Osteoblast (primary cell): ENCODE results near the gene TMEM9B. TPM values are rescaled to one million over a fixed set of nuclear protein-coding genes. Genes with fewer than 3 reads are reported as not detected.
"Not testable (repeated sequence)": the region's sequence is repeated elsewhere in the genome, so short reads cannot be mapped to it uniquely, and the experiment has no call there.

Experiments used
- DNase-seq: peaks from one replicate; pipeline ENCODE4 v3.0.0; 2011; ENCODE audit warnings: low spot score, mixed read lengths; ENCODE audit not compliant: insufficient read length; ENCODE audit errors: missing footprints
- H2AFZ ChIP-seq: 2 replicates; pipeline ENCODE4 v1.6.0; 2011; ENCODE audit warnings: mild to moderate bottlenecking, low read length
- H3K27ac ChIP-seq: 2 replicates; pipeline ENCODE4 v1.5.1; 2011; ENCODE audit warnings: mild to moderate bottlenecking, low read depth, low read length, moderate library complexity
- H3K27me3 ChIP-seq: 2 replicates; pipeline ENCODE4 v1.6.0; 2012; ENCODE audit warnings: mild to moderate bottlenecking, control low read depth, inconsistent platforms, low read length, moderate library complexity; ENCODE audit not compliant: insufficient read depth
- H3K36me3 ChIP-seq: 2 replicates; pipeline ENCODE4 v1.5.1; 2011; ENCODE audit warnings: mild to moderate bottlenecking, low read length, control low read depth, moderate library complexity; ENCODE audit not compliant: insufficient read depth
- H3K4me1 ChIP-seq: 2 replicates; pipeline ENCODE4 v1.5.1; 2011; ENCODE audit warnings: mild to moderate bottlenecking, low read length, control low read depth, moderate library complexity; ENCODE audit not compliant: insufficient read depth
- H3K4me2 ChIP-seq: 2 replicates; pipeline ENCODE4 v1.6.0; 2011; ENCODE audit warnings: mild to moderate bottlenecking, low read length; ENCODE audit not compliant: insufficient read depth
- H3K4me3 ChIP-seq: fragments of 200-600 bp; sonication (generic); 3 replicates; pipeline ENCODE4 v1.5.1; 2012; ENCODE audit warnings: mild to moderate bottlenecking, low read length, inconsistent platforms; ENCODE audit not compliant: insufficient read depth
- H3K79me2 ChIP-seq: 2 replicates; pipeline ENCODE4 v1.6.0; 2012; ENCODE audit warnings: mild to moderate bottlenecking, low read length, control low read depth, inconsistent platforms; ENCODE audit not compliant: insufficient read depth
- H3K9me3 ChIP-seq: 2 replicates; pipeline ENCODE4 v1.5.1; 2011; ENCODE audit warnings: low read depth, low read length, control low read depth
- H4K20me1 ChIP-seq: 2 replicates; pipeline ENCODE4 v1.6.0; 2012; ENCODE audit warnings: mild to moderate bottlenecking, low read length, control low read depth; ENCODE audit not compliant: insufficient read depth
- CTCF ChIP-seq: IDR thresholded peaks from 2 replicates; pipeline ENCODE4 v1.5.1; 2011; ENCODE audit warnings: mild to moderate bottlenecking, low read depth, low read length, moderate library complexity; ENCODE audit errors: extremely low read depth
- total RNA-seq: library from RNA; depleted of rRNA; stranded (reverse); fragments of >200 nt; gene quantifications from 2 replicates; pipeline ENCODE4 v1.2.3, GENCODE V29; 2012

The TMEM9B gene
- total RNA-seq, 1 donor, result 32.6 TPM

- no peak for DNase-seq
- Histone ChIP-seq H3K27me3 (no peaks in the 10 kb centered on the region), H4K20me1 (no peaks in the 10 kb centered on the region), H3K36me3 (no peaks in the 10 kb centered on the region), H3K9me3 (no peaks in the 10 kb centered on the region), H3K79me2 (no peaks in the 10 kb centered on the region), H3K4me1 (peaks cover 17% of the 10 kb centered on the region), H2AFZ (no peak overlapping the region), H3K4me3 (no peak overlapping the region), H3K4me2 (no peak overlapping the region), H3K27ac (no peak overlapping the region)
- no peak for TF ChIP-seq CTCF
Measured at GRCh38 chr11:8985462-8985861, 21.2 kb upstream of the TMEM9B start.

GRCh38 chr11:8983552-8983951 is 19.3 kb upstream of the TMEM9B start:
- no peak overlapping the region for H2AFZ ChIP-seq
- TF ChIP-seq CTCF, result no peak
- no peaks in the 10 kb centered on the region for H4K20me1 ChIP-seq
- H3K9me3 ChIP-seq, result no peaks in the 10 kb centered on the region
- no peak overlapping the region for H3K27ac ChIP-seq
- H3K4me1 ChIP-seq, result peaks cover 1% of the 10 kb centered on the region
- H3K79me2 ChIP-seq, result no peaks in the 10 kb centered on the region
- H3K4me2 ChIP-seq, result no peak overlapping the region
- H3K27me3 ChIP-seq, result no peaks in the 10 kb centered on the region
- H3K36me3 ChIP-seq, result no peaks in the 10 kb centered on the region
- no peak overlapping the region for H3K4me3 ChIP-seq
- no peak for DNase-seq

- no peak for TF ChIP-seq CTCF
- no peak overlapping the region for H3K4me3 ChIP-seq
- no peaks in the 10 kb centered on the region for H3K79me2 ChIP-seq
- no peak overlapping the region for H3K4me2 ChIP-seq
- no peaks in the 10 kb centered on the region for H3K9me3 ChIP-seq
- no peaks in the 10 kb centered on the region for H3K4me1 ChIP-seq
- H4K20me1 ChIP-seq, result no peaks in the 10 kb centered on the region
- DNase-seq, result no peak
- H3K27me3 ChIP-seq, result no peaks in the 10 kb centered on the region
- no peaks in the 10 kb centered on the region for H3K36me3 ChIP-seq
- no peak overlapping the region for H2AFZ ChIP-seq
- H3K27ac ChIP-seq, result no peak overlapping the region
Measured at GRCh38 chr11:8980485-8980884, 16.2 kb upstream of the TMEM9B start.

GRCh38 chr11:8979365-8979764 is 15.1 kb upstream of the TMEM9B start:
- DNase-seq, H3K36me3 ChIP-seq, H3K4me1 ChIP-seq, H3K79me2 ChIP-seq, H3K27ac ChIP-seq, H2AFZ ChIP-seq, H3K4me2 ChIP-seq, H3K27me3 ChIP-seq, H3K9me3 ChIP-seq, H3K4me3 ChIP-seq, H4K20me1 ChIP-seq: not testable (repeated sequence)
